Liver (tissue), 9 donors: ENCODE measurements around the gene CDC42BPA. TPM values are rescaled to one million over a fixed set of nuclear protein-coding genes. Genes with fewer than 3 reads are reported as not detected.

Experiments
- DNase-seq: peaks from one replicate; pipeline ENCODE4 v3.0.0-alpha.2; 2017; ENCODE audit warnings: low spot score
- H3K27ac ChIP-seq, 2 donors: one replicate each; pipeline ENCODE4 v1.7.0; 2013; ENCODE audit warnings: inconsistent platforms in 2 of 2, low read length in 2 of 2, control low read depth in 1 of 2, low read depth in 1 of 2, mild to moderate bottlenecking in 1 of 2
- H3K27me3 ChIP-seq, 4 donors: one replicate each; pipeline versions ENCODE4 v1.6.1 to v1.7.0; 2013; ENCODE audit warnings: low read length in 3 of 4, inconsistent platforms in 1 of 4, mild to moderate bottlenecking in 1 of 4, moderate library complexity in 1 of 4; ENCODE audit not compliant: control insufficient read depth in 4 of 4, insufficient read depth in 4 of 4
- H3K36me3 ChIP-seq, 4 donors: one replicate each; pipeline versions ENCODE4 v1.6.1 to v1.7.0; 2013; ENCODE audit warnings: low read length in 3 of 4, mild to moderate bottlenecking in 3 of 4, low read depth in 1 of 4, moderate library complexity in 1 of 4; ENCODE audit not compliant: control insufficient read depth in 4 of 4, insufficient read depth in 3 of 4
- H3K4me1 ChIP-seq, 4 donors: one replicate each; pipeline versions ENCODE4 v1.6.1 to v1.7.0; 2013; ENCODE audit warnings: low read length in 3 of 4, mild to moderate bottlenecking in 3 of 4, moderate library complexity in 1 of 4; ENCODE audit not compliant: control insufficient read depth in 4 of 4, insufficient read depth in 4 of 4
- H3K4me3 ChIP-seq, 3 donors: one replicate each; pipeline versions ENCODE4 v1.6.1 to v1.7.0; 2013; ENCODE audit warnings: low read length in 3 of 3, control low read depth in 1 of 3, low read depth in 1 of 3, mild to moderate bottlenecking in 1 of 3
- H3K9ac ChIP-seq, 2 donors: one replicate each; pipeline ENCODE4 v1.7.0; 2013; ENCODE audit warnings: low read length in 2 of 2, mild to moderate bottlenecking in 2 of 2, moderate library complexity in 2 of 2, control low read depth in 1 of 2, low read depth in 1 of 2
- H3K9me3 ChIP-seq, 4 donors: one replicate each; pipeline versions ENCODE4 v1.6.1 to v1.7.0; 2013; ENCODE audit warnings: low read length in 3 of 4; ENCODE audit not compliant: control insufficient read depth in 4 of 4
- CTCF ChIP-seq: fragments of 150-350 bp; IDR thresholded peaks from 2 replicates; pipeline ENCODE4 v1.5.1; 2017; ENCODE audit warnings: improper control_type of control experiment, low read depth, low read length; ENCODE audit not compliant: missing input control
- EGR1 ChIP-seq, 2 donors: IDR thresholded peaks; 2 replicates each; pipeline ENCODE4 v1.6.1; 2016 to 2018; ENCODE audit warnings: antibody characterized with exemption in 2 of 2, low read depth in 2 of 2
- FOXA1 ChIP-seq: IDR thresholded peaks from 2 replicates; pipeline ENCODE4 v1.6.1; 2016; ENCODE audit warnings: antibody characterized with exemption
- FOXA2 ChIP-seq: IDR thresholded peaks from 2 replicates; pipeline ENCODE4 v1.6.1; 2016; ENCODE audit warnings: antibody characterized with exemption
- GABPA ChIP-seq, 2 donors: IDR thresholded peaks in 1 of 2; conservative IDR thresholded peaks in 1 of 2; 2 replicates each; pipeline ENCODE4 v1.6.1; 2016; ENCODE audit warnings: antibody characterized with exemption in 2 of 2, mild to moderate bottlenecking in 1 of 2, moderate library complexity in 1 of 2
- HNF4A ChIP-seq, 2 donors: conservative IDR thresholded peaks; 2 replicates each; pipeline ENCODE4 v1.6.1; 2016; ENCODE audit warnings: antibody characterized with exemption in 2 of 2, mild to moderate bottlenecking in 2 of 2
- HNF4G ChIP-seq: IDR thresholded peaks from 2 replicates; pipeline ENCODE4 v1.6.1; 2016; ENCODE audit warnings: antibody characterized with exemption
- JUND ChIP-seq, 2 donors: IDR thresholded peaks; 2 replicates each; pipeline ENCODE4 v1.6.1; 2016; ENCODE audit warnings: antibody characterized with exemption in 2 of 2
- NR2F2 ChIP-seq: IDR thresholded peaks from 2 replicates; pipeline ENCODE4 v1.6.1; 2016; ENCODE audit warnings: antibody characterized with exemption
- RAD21 ChIP-seq, 2 donors: IDR thresholded peaks; 2 replicates each; pipeline ENCODE4 v1.6.1; 2016; ENCODE audit warnings: antibody characterized with exemption in 2 of 2, mild to moderate bottlenecking in 2 of 2
- RXRA ChIP-seq, 2 donors: IDR thresholded peaks; 2 replicates each; pipeline ENCODE4 v1.6.1; 2017 to 2018; ENCODE audit warnings: antibody characterized with exemption in 2 of 2, mild to moderate bottlenecking in 1 of 2
- SP1 ChIP-seq: IDR thresholded peaks from 2 replicates; pipeline ENCODE4 v1.6.1; 2018; ENCODE audit warnings: antibody characterized with exemption, mild to moderate bottlenecking
- TAF1 ChIP-seq: conservative IDR thresholded peaks from 2 replicates; pipeline ENCODE4 v1.6.1; 2016; ENCODE audit warnings: antibody characterized with exemption, mild to moderate bottlenecking
- YY1 ChIP-seq: IDR thresholded peaks from 2 replicates; pipeline ENCODE4 v1.6.1; 2016; ENCODE audit warnings: antibody characterized with exemption, mild to moderate bottlenecking
- WGBS: extraction: QIAGEN DNeasy Blood & Tissue Kit; methylation state at CpG from one replicate; pipeline ENCODE4 v1.1.7; 2013; 5-methylcytosine and 5-hydroxymethylcytosine counted together
- polyA plus RNA-seq, 2 donors: library from polyadenylated mRNA; stranded (reverse) in 1 of 2; unstranded in 1 of 2; fragments of 200-250 nt in 1 of 2; fragments of >200 nt in 1 of 2; fragmentation: Nextera tagmentation in 1 of 2; extraction: Ambion mirVana in 1 of 2; gene quantifications; one replicate each; pipeline versions ENCODE4 v1.2.1 to v1.2.3, GENCODE V29; 2013 to 2015
- total RNA-seq, 2 donors: library from RNA; depleted of rRNA; stranded (reverse); fragments of >200 nt; gene quantifications; one replicate each; pipeline ENCODE4 v1.2.3, GENCODE V29; 2014
- TF ChIP-seq, protein P1 (sequence below): IDR thresholded peaks from 2 replicates; pipeline ENCODE4 v1.6.1; 2016; ENCODE audit warnings: antibody characterized with exemption, mild to moderate bottlenecking
- TF ChIP-seq, protein P2 (sequence below): IDR thresholded peaks from 2 replicates; pipeline ENCODE4 v1.6.1; 2016; ENCODE audit warnings: antibody characterized with exemption
- donor health status: healthy.
- donor health status: healthy.
- donor health status: healthy.
- donor health status: healthy.
- donor health status: healthy.

The CDC42BPA gene
- total and polyA plus RNA-seq, 4 donors, result 5.8 to 39.9 (median 24.3) TPM

- TF ChIP-seq, protein P1, sequence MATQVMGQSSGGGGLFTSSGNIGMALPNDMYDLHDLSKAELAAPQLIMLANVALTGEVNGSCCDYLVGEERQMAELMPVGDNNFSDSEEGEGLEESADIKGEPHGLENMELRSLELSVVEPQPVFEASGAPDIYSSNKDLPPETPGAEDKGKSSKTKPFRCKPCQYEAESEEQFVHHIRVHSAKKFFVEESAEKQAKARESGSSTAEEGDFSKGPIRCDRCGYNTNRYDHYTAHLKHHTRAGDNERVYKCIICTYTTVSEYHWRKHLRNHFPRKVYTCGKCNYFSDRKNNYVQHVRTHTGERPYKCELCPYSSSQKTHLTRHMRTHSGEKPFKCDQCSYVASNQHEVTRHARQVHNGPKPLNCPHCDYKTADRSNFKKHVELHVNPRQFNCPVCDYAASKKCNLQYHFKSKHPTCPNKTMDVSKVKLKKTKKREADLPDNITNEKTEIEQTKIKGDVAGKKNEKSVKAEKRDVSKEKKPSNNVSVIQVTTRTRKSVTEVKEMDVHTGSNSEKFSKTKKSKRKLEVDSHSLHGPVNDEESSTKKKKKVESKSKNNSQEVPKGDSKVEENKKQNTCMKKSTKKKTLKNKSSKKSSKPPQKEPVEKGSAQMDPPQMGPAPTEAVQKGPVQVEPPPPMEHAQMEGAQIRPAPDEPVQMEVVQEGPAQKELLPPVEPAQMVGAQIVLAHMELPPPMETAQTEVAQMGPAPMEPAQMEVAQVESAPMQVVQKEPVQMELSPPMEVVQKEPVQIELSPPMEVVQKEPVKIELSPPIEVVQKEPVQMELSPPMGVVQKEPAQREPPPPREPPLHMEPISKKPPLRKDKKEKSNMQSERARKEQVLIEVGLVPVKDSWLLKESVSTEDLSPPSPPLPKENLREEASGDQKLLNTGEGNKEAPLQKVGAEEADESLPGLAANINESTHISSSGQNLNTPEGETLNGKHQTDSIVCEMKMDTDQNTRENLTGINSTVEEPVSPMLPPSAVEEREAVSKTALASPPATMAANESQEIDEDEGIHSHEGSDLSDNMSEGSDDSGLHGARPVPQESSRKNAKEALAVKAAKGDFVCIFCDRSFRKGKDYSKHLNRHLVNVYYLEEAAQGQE, result no peak
- TF ChIP-seq TAF1 (no peak), EGR1 (IDR thresholded peaks at IDR 0.05; ENCODE audit: low read depth in 2 of 2) (no peak), JUND (IDR thresholded peaks at IDR 0.05) (no peak), HNF4A (conservative IDR thresholded peaks at IDR 0.05) (no peak), RXRA (IDR thresholded peaks at IDR 0.05) (no peak), CTCF (no peak), SP1 (no peak), YY1 (no peak), GABPA (IDR thresholded peaks at IDR 0.05 in 1 of 2, conservative IDR thresholded peaks at IDR 0.05 in 1 of 2) (no peak), FOXA2 (no peak)
- TF ChIP-seq, protein P2, sequence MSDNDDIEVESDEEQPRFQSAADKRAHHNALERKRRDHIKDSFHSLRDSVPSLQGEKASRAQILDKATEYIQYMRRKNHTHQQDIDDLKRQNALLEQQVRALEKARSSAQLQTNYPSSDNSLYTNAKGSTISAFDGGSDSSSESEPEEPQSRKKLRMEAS, result no peak
- Histone ChIP-seq H3K9ac (no peak overlapping the region), H3K4me3 (no peak overlapping the region), H3K9me3 (no peaks in the 10 kb centered on the region), H3K27ac (no peak overlapping the region), H3K27me3 (no peaks in the 10 kb centered on the region), H3K4me1 (peaks cover 34 to 70% (median 60%) of the 10 kb centered on the region in 4 donors), H3K36me3 (peaks cover 0 to 20% (median 8%) of the 10 kb centered on the region in 4 donors)
- DNase-seq, result peak; percentile 16
- WGBS, result 95% methylated on average over 20 of the region's 20 CpGs
Observed at GRCh38 chr1:226977643-226978431, 340.5 kb downstream of the CDC42BPA start.

DNA sequence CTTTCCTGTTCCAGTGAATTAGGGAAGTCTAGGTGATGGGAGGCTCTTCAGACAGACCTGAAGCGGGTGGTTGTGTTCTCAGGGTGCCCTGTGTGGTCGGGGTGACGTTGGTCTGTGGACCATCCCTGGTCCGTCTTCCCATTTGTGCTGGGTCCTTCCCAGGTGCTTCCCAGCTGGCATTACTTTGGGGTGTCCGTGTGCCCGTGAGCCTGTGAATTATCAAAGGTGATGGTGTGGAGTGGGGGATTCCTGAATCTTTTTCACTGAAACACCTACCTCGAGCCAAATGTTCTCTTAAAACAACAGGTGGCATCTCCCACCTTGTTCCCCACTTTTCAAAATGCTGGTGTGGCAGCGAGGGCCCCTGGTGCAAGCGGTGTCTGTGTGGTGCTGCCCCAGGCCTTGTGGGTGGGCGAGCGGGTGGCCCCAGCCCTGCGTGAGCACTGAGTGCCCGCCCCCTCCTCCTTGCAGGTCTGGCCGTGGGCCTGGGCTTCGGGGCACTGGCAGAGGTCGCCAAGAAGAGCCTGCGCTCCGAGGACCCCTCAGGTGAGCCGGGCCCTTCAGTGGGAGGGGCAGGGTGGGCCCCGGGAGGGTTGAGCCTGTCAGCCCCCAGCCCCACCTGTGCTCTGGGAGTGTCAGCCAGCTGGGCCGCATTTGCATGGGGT lies 341.2 kb downstream of the CDC42BPA start:
- no peak overlapping the region for H3K4me3 ChIP-seq
- H3K9ac ChIP-seq, result no peak overlapping the region
- DNase-seq, result peak; percentile 19
- H3K36me3 ChIP-seq, result peaks cover 0 to 12% (median 4%) of the 10 kb centered on the region in 4 donors
- peaks cover 36 to 75% (median 63%) of the 10 kb centered on the region in 4 donors for H3K4me1 ChIP-seq
- no peaks in the 10 kb centered on the region for H3K9me3 ChIP-seq
- no peaks in the 10 kb centered on the region for H3K27me3 ChIP-seq
- TF ChIP-seq EGR1 (IDR thresholded peaks at IDR 0.05; ENCODE audit: low read depth in 2 of 2) (no peak), SP1 (no peak), TAF1 (no peak), GABPA (IDR thresholded peaks at IDR 0.05 in 1 of 2, conservative IDR thresholded peaks at IDR 0.05 in 1 of 2) (no peak), FOXA1 (no peak), YY1 (no peak), RXRA (IDR thresholded peaks at IDR 0.05) (no peak), RAD21 (IDR thresholded peaks at IDR 0.05) (no peak), NR2F2 (no peak), CTCF (no peak), JUND (IDR thresholded peaks at IDR 0.05) (no peak), HNF4G (no peak)
- TF ChIP-seq, protein P1, result no peak
- TF ChIP-seq, protein P2, result no peak
- WGBS, result 93% methylated on average over 21 of the region's 21 CpGs
- H3K27ac ChIP-seq, result no peak overlapping the region
